SK-N-SH (cell line): ENCODE data around the gene CLGN. TPM values are rescaled to one million over a fixed set of nuclear protein-coding genes. Genes with fewer than 3 reads are reported as not detected.
A peak's percentile ranks its signal among the peaks of the same experiment; 100 is the strongest.
"Not testable (repeated sequence)": the region's sequence is repeated elsewhere in the genome, so short reads cannot be mapped to it uniquely, and the experiment has no call there.

Experiments
- CTCF ChIA-PET: fragments of 300-600, 350-600 bp; formaldehyde crosslinking; extraction: SDS; loops from one replicate; lab custom pipeline; 2021; lab: Yijun Ruan, JAX
- POLR2A ChIA-PET: fragments of 350-600 bp; sonication (Branson Sonifier 250); formaldehyde crosslinking; extraction: SDS; loops from one replicate; lab custom pipeline; 2020; ENCODE audit warnings: antibody characterized with exemption, inconsistent platforms; lab: Yijun Ruan, JAX
- DNase-seq: peaks from one replicate; pipeline ENCODE4 v3.0.0; 2012
- H2AFZ ChIP-seq: fragments of 200-600 bp; sonication (generic); 2 replicates; pipeline ENCODE4 v1.8.1; 2016; ENCODE audit warnings: antibody characterized with exemption, mild to moderate bottlenecking, low read depth
- H3F3A ChIP-seq: fragments of 200-600 bp; sonication (generic); replicated peaks from 2 replicates; pipeline ENCODE3; 2016; ENCODE audit warnings: antibody characterized with exemption, mild to moderate bottlenecking; ENCODE audit not compliant: insufficient read depth
- H3K27ac ChIP-seq, 2 experiments: fragments of 200-500 bp in 1 of 2; fragments of 200-600 bp in 1 of 2; sonication (Bioruptor generic) in 1 of 2; sonication (generic), shearing (Covaris generic) in 1 of 2; 2 replicates each; pipeline versions ENCODE4 v1.5.1 to v1.6.1; 2014 to 2016; ENCODE audit warnings: low read depth in 2 of 2, inconsistent platforms in 1 of 2, low read length in 1 of 2, mild to moderate bottlenecking in 1 of 2, mixed read lengths in 1 of 2
- H3K27me3 ChIP-seq: fragments of 200-600 bp; sonication (generic), shearing (Covaris generic); 2 replicates; pipeline ENCODE4 v1.6.1; 2016; ENCODE audit warnings: mixed run types; ENCODE audit not compliant: insufficient read depth
- H3K36me3 ChIP-seq, 2 experiments: fragments of 200-500 bp in 1 of 2; fragments of 200-600 bp in 1 of 2; sonication (Bioruptor generic) in 1 of 2; sonication (generic) in 1 of 2; replicated peaks in 1 of 2; 2 replicates each; pipeline versions ENCODE3 to v1.5.1; 2014 to 2016; ENCODE audit warnings: low read length in 1 of 2, mild to moderate bottlenecking in 1 of 2; ENCODE audit not compliant: insufficient read depth in 2 of 2, control insufficient read depth in 1 of 2
- H3K4me1 ChIP-seq, 2 experiments: fragments of 200-500 bp in 1 of 2; fragments of 200-600 bp in 1 of 2; sonication (Bioruptor generic) in 1 of 2; sonication (generic), shearing (Covaris generic) in 1 of 2; 2 replicates each; pipeline versions ENCODE4 v1.5.1 to v1.6.1; 2014 to 2016; ENCODE audit warnings: low read depth in 1 of 2, low read length in 1 of 2, mixed run types in 1 of 2; ENCODE audit not compliant: insufficient read depth in 2 of 2, control insufficient read depth in 1 of 2
- H3K4me2 ChIP-seq: fragments of 200-600 bp; sonication (generic), shearing (Covaris generic); 2 replicates; pipeline ENCODE4 v1.6.1; 2017; ENCODE audit warnings: mixed run types
- H3K4me3 ChIP-seq, 2 experiments: fragments of 200-500 bp in 1 of 2; fragments of 200-600 bp in 1 of 2; sonication (Bioruptor generic) in 1 of 2; sonication (generic), shearing (Covaris generic) in 1 of 2; 2 replicates each; pipeline versions ENCODE4 v1.5.1 to v1.8.1; 2014 to 2016; ENCODE audit warnings: low read depth in 2 of 2, inconsistent platforms in 1 of 2, low read length in 1 of 2, mild to moderate bottlenecking in 1 of 2, mixed read lengths in 1 of 2, moderate library complexity in 1 of 2
- H3K79me2 ChIP-seq: fragments of 200-600 bp; sonication (generic); 2 replicates; pipeline ENCODE4 v1.8.1; 2017; ENCODE audit warnings: mild to moderate bottlenecking; ENCODE audit not compliant: insufficient read depth
- H3K9ac ChIP-seq: fragments of 200-600 bp; sonication (generic); 2 replicates; pipeline ENCODE4 v1.6.1; 2017; ENCODE audit warnings: mixed run types
- H3K9me2 ChIP-seq: fragments of 200-600 bp; sonication (generic); 2 replicates; pipeline ENCODE4 v1.6.1; 2017; ENCODE audit warnings: mixed run types
- H3K9me3 ChIP-seq: fragments of 200-600 bp; sonication (generic); 2 replicates; pipeline ENCODE4 v1.6.1; 2017; ENCODE audit warnings: mixed run types, mild to moderate bottlenecking, moderate library complexity
- H4K20me1 ChIP-seq: fragments of 200-600 bp; sonication (generic); 2 replicates; pipeline ENCODE4 v1.6.1; 2017; ENCODE audit warnings: mild to moderate bottlenecking, mixed run types; ENCODE audit not compliant: insufficient read depth
- EZH2phosphoT487 ChIP-seq: fragments of 200-600 bp; sonication (generic); IDR thresholded peaks from 2 replicates; pipeline ENCODE4 v1.6.1; 2017; ENCODE audit warnings: low read depth, mixed run types, mild to moderate bottlenecking, antibody characterized with exemption, moderate library complexity, borderline replicate concordance
- GABPA ChIP-seq: IDR thresholded peaks from 2 replicates; pipeline ENCODE4 v1.4.0; 2012; ENCODE audit warnings: low read depth, mild to moderate bottlenecking
- GATA2 ChIP-seq: sonication (generic); formaldehyde crosslinking; IDR thresholded peaks from 2 replicates; pipeline ENCODE4 v1.5.0; 2020; ENCODE audit warnings: mild to moderate bottlenecking, missing genetic modification reagents
- MEF2A ChIP-seq: IDR thresholded peaks from 2 replicates; pipeline ENCODE4 v1.4.0; 2012; ENCODE audit warnings: low read depth, borderline replicate concordance
- MXI1 ChIP-seq: IDR thresholded peaks from 2 replicates; pipeline ENCODE4 v1.6.1; 2012; ENCODE audit warnings: mild to moderate bottlenecking, low read depth, low read length, improper control_type of control experiment
- SMC3 ChIP-seq: IDR thresholded peaks from 2 replicates; pipeline ENCODE4 v1.6.1; 2012; ENCODE audit warnings: low read depth, low read length, improper control_type of control experiment
- WGBS: methylation state at CpG from one replicate; pipeline ENCODE4 v1.1.6; 2017; ENCODE audit warnings: low lambda C conversion rate; 5-methylcytosine and 5-hydroxymethylcytosine counted together
- polyA plus RNA-seq, 3 experiments: library from polyadenylated mRNA; depleted of rRNA; stranded (reverse); fragments of >200 nt; gene quantifications; 2 replicates each; pipeline ENCODE4 v1.2.3, GENCODE V29; 2012
- TF ChIP-seq, protein P1 (sequence below): fragments of 200-600 bp; sonication (generic); IDR thresholded peaks from 2 replicates; pipeline ENCODE4 v1.6.1; 2017; ENCODE audit warnings: antibody characterized with exemption, mild to moderate bottlenecking, moderate library complexity
- TF ChIP-seq, protein P2 (sequence below): IDR thresholded peaks from 2 replicates; pipeline ENCODE4 v1.6.1; 2012; ENCODE audit warnings: mild to moderate bottlenecking, low read depth, low read length, moderate library complexity
- TF ChIP-seq, protein P3 (sequence below): fragments of 150-350 bp; IDR thresholded peaks from 2 replicates; pipeline ENCODE4 v1.6.1; 2016; ENCODE audit warnings: mild to moderate bottlenecking, low read depth, low read length

CLGN gene
- polyA plus RNA-seq, 1 of the 3 experiments (the other 2 are of a cell fraction): 0.72 TPM

DNA sequence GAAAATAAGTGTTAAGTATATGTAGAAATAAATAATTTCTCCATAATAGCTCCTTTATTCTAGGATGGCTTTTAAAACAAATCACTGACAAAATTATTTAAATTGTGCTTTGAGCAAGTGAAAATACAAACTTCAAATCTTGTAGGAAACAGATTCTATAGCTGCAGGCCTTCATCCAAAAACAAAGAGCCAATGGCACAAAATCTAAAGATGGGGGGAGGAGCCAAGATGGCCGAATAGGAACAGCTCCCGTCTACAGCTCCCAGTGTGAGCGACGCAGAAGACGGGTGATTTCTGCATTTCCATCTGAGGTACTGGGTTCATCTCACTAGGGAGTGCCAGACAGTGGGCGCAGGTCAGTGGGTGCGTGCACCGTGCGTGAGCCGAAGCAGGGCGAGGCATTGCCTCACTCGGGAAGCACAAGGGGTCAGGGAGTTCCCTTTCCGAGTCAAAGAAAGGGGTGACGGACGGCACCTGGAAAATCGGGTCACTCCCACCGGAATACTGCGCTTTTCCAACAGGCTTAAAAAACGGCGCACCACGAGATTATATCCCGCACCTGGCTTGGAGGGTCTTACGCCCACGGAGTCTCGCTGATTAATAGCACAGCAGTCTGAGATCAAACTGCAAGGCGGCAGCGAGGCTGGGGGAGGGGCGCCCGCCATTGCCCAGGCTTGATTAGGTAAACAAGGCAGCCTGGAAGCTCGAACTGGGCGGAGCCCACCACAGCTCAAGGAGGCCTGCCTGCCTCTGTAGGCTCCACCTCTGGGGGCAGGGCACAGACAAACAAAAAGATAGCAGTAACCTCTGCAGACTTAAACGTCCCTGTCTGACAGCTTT lies 14.1 kb downstream of the CLGN start:
- H3K27me3 ChIP-seq, H3K4me1 ChIP-seq, H3K36me3 ChIP-seq, H3K9me2 ChIP-seq, H4K20me1 ChIP-seq, DNase-seq, H2AFZ ChIP-seq, H3K4me3 ChIP-seq, H3K79me2 ChIP-seq, H3K27ac ChIP-seq, POLR2A ChIA-PET, H3K4me2 ChIP-seq, H3F3A ChIP-seq, H3K9ac ChIP-seq, H3K9me3 ChIP-seq: not testable (repeated sequence)
- CTCF ChIA-PET: interaction anchor here (0.8 to 3.7 kb wide), 3 partner anchors 14 to 53 kb away, joined by 4 to 18 read pairs (median 4); partner anchors contain the start of gene CLGN
- WGBS: 89% methylated on average over 21 of the region's 32 CpGs

DNA sequence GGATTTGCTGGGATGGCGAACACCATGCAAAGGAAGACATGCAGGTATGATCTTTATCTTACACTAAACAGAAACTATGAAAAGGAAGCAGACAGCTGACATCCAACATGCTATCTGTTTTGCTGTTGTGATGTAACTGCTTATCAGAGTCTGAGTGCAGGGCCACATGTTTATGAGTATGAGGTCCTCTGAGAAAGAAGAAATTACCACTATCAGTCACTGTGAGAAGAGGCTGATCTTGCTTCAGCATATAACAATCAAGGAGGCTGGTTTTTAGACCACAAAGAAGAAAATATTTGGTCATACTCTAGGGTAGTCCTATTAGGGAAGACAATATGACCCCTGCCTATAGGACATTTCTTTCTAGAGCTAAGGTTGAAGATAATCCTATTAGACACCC lies 18.5 kb downstream of the CLGN start:
- H3K9me3 ChIP-seq: no peaks in the 10 kb centered on the region
- 90% methylated on average over 1 of the region's 1 CpG for WGBS
- CTCF ChIA-PET: interaction anchor here (1.0 kb wide), 1 partner anchor 36 kb away, joined by 5 read pairs; the partner anchor contains the start of gene SCOC

DNA sequence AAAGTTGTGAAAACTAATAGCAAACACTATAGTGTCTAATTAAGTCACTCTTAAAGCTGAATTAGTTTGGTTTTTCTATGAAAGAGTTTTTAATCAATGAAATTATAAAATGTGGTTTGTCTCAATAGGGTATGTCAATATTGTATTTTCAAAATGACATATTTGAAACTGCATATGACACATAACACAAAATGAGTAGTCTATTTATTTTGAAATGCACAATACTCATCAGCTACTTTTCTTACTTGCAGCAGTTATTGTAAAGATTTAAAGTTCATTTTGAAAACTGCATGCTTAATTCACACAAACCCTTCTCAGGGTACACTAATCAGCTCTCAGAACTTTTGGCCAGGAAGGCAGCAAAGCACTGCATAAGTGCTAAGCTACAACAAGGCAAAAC lies 21.2 kb downstream of the CLGN start:
- CTCF ChIA-PET: interaction anchor here (1.5 kb wide), 1 partner anchor 23 kb away, joined by 4 read pairs; no protein-coding TSS in a partner anchor
- POLR2A ChIA-PET: no interaction called here
- no peak overlapping the region for H3K4me3 ChIP-seq
- no peak overlapping the region for H2AFZ ChIP-seq
- H3K9me2 ChIP-seq: no peaks in the 10 kb centered on the region
- no peak overlapping the region for H3K9ac ChIP-seq
- H3K79me2 ChIP-seq: no peaks in the 10 kb centered on the region
- TF ChIP-seq, protein P1, sequence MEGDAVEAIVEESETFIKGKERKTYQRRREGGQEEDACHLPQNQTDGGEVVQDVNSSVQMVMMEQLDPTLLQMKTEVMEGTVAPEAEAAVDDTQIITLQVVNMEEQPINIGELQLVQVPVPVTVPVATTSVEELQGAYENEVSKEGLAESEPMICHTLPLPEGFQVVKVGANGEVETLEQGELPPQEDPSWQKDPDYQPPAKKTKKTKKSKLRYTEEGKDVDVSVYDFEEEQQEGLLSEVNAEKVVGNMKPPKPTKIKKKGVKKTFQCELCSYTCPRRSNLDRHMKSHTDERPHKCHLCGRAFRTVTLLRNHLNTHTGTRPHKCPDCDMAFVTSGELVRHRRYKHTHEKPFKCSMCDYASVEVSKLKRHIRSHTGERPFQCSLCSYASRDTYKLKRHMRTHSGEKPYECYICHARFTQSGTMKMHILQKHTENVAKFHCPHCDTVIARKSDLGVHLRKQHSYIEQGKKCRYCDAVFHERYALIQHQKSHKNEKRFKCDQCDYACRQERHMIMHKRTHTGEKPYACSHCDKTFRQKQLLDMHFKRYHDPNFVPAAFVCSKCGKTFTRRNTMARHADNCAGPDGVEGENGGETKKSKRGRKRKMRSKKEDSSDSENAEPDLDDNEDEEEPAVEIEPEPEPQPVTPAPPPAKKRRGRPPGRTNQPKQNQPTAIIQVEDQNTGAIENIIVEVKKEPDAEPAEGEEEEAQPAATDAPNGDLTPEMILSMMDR: no peak
- TF ChIP-seq MEF2A (no peak), EZH2phosphoT487 (no peak), GABPA (no peak), SMC3 (no peak)
- TF ChIP-seq, protein P2, sequence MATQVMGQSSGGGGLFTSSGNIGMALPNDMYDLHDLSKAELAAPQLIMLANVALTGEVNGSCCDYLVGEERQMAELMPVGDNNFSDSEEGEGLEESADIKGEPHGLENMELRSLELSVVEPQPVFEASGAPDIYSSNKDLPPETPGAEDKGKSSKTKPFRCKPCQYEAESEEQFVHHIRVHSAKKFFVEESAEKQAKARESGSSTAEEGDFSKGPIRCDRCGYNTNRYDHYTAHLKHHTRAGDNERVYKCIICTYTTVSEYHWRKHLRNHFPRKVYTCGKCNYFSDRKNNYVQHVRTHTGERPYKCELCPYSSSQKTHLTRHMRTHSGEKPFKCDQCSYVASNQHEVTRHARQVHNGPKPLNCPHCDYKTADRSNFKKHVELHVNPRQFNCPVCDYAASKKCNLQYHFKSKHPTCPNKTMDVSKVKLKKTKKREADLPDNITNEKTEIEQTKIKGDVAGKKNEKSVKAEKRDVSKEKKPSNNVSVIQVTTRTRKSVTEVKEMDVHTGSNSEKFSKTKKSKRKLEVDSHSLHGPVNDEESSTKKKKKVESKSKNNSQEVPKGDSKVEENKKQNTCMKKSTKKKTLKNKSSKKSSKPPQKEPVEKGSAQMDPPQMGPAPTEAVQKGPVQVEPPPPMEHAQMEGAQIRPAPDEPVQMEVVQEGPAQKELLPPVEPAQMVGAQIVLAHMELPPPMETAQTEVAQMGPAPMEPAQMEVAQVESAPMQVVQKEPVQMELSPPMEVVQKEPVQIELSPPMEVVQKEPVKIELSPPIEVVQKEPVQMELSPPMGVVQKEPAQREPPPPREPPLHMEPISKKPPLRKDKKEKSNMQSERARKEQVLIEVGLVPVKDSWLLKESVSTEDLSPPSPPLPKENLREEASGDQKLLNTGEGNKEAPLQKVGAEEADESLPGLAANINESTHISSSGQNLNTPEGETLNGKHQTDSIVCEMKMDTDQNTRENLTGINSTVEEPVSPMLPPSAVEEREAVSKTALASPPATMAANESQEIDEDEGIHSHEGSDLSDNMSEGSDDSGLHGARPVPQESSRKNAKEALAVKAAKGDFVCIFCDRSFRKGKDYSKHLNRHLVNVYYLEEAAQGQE: no peak
- no peaks in the 10 kb centered on the region for H3K27me3 ChIP-seq
- no peaks in the 10 kb centered on the region; a peak in 1 of 4 replicates for H3K4me1 ChIP-seq
- no peaks in the 10 kb centered on the region for H3K9me3 ChIP-seq
- no peaks in the 10 kb centered on the region for H3F3A ChIP-seq
- no peak overlapping the region for H3K4me2 ChIP-seq
- H3K27ac ChIP-seq: no peak overlapping the region
- H4K20me1 ChIP-seq: no peaks in the 10 kb centered on the region
- no peaks in the 10 kb centered on the region for H3K36me3 ChIP-seq
- no peak for DNase-seq

More for the DNA sequence above, 18.5 kb downstream of the CLGN start:
- Histone ChIP-seq H3F3A (no peaks in the 10 kb centered on the region), H3K36me3 (no peaks in the 10 kb centered on the region), H3K9me2 (no peaks in the 10 kb centered on the region), H3K27ac (no peak overlapping the region), H3K4me1 (no peaks in the 10 kb centered on the region; a peak in 1 of 4 replicates), H3K9ac (no peak overlapping the region), H4K20me1 (no peaks in the 10 kb centered on the region), H3K27me3 (no peaks in the 10 kb centered on the region), H3K79me2 (no peaks in the 10 kb centered on the region), H3K4me2 (no peak overlapping the region), H2AFZ (no peak overlapping the region), H3K4me3 (no peak overlapping the region)
- POLR2A ChIA-PET: no interaction called here
- DNase-seq: peak; percentile 18
- TF ChIP-seq GATA2 (CRISPR knock-in tag) (peak; percentile 47; the same call in 1 of the 2 replicates), MXI1 (0 out of 2 replicates have a peak, but pooled peaks have one; percentile 22)
- TF ChIP-seq, protein P3, sequence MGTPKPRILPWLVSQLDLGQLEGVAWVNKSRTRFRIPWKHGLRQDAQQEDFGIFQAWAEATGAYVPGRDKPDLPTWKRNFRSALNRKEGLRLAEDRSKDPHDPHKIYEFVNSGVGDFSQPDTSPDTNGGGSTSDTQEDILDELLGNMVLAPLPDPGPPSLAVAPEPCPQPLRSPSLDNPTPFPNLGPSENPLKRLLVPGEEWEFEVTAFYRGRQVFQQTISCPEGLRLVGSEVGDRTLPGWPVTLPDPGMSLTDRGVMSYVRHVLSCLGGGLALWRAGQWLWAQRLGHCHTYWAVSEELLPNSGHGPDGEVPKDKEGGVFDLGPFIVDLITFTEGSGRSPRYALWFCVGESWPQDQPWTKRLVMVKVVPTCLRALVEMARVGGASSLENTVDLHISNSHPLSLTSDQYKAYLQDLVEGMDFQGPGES: no peak
